ENCODE results near the gene S1PR1.

S1PR1 gene

GRCh38 chr1:101250222-101250621, 13.4 kb downstream of the S1PR1 start:
- no peak for DNase-seq

GRCh38 chr1:101250656-101251272, 13.9 kb downstream of the S1PR1 start:
- no peak for DNase-seq

- no peak for DNase-seq
Measured at GRCh38 chr1:101251504-101251903, 14.7 kb downstream of the S1PR1 start.

- no peak for DNase-seq
Measured at GRCh38 chr1:101253976-101254674, 17.3 kb downstream of the S1PR1 start.

- DNase-seq: no peak
Measured at GRCh38 chr1:101257500-101258325, 20.9 kb downstream of the S1PR1 start.

- no peak for DNase-seq
Measured at GRCh38 chr1:101259744-101260148, 22.9 kb downstream of the S1PR1 start.

- DNase-seq: no peak
Measured at GRCh38 chr1:101260556-101261350, 23.9 kb downstream of the S1PR1 start.

- no peak for DNase-seq
Measured at GRCh38 chr1:101261623-101262022, 24.8 kb downstream of the S1PR1 start.

- no peak for DNase-seq
Measured at GRCh38 chr1:101262060-101262459, 25.2 kb downstream of the S1PR1 start.

GRCh38 chr1:101262630-101263348, 26.0 kb downstream of the S1PR1 start:
- DNase-seq: no peak

- no peak for DNase-seq
Measured at GRCh38 chr1:101264697-101265096, 27.9 kb downstream of the S1PR1 start.

- no peak for DNase-seq
Measured at GRCh38 chr1:101265684-101266083, 28.9 kb downstream of the S1PR1 start.

- DNase-seq: no peak
Measured at GRCh38 chr1:101267082-101267481, 30.3 kb downstream of the S1PR1 start.

- DNase-seq: no peak
Measured at GRCh38 chr1:101268893-101269292, 32.1 kb downstream of the S1PR1 start.

GRCh38 chr1:101275672-101276071, 38.9 kb downstream of the S1PR1 start:
- DNase-seq: no peak

- DNase-seq: no peak
Measured at GRCh38 chr1:101276818-101277217, 40.0 kb downstream of the S1PR1 start.

GRCh38 chr1:101278238-101278637, 41.4 kb downstream of the S1PR1 start:
- no peak for DNase-seq

- DNase-seq: no peak
Measured at GRCh38 chr1:101278845-101279244, 42.0 kb downstream of the S1PR1 start.

GRCh38 chr1:101280049-101280592, 43.3 kb downstream of the S1PR1 start:
- no peak for DNase-seq

- DNase-seq: no peak
Measured at GRCh38 chr1:101280942-101281654, 44.3 kb downstream of the S1PR1 start.

GRCh38 chr1:101281751-101282150, 44.9 kb downstream of the S1PR1 start:
- no peak for DNase-seq
